Endodermal cell (in vitro differentiated cells): ENCODE data around the gene MT1A. TPM values are rescaled to one million over a fixed set of nuclear protein-coding genes. Genes with fewer than 3 reads are reported as not detected.

Source experiments
- DNase-seq: peaks from one replicate; pipeline ENCODE4 v3.0.0-alpha.2; 2017
- H3K27ac ChIP-seq: 2 replicates; pipeline ENCODE4 v1.5.1; 2013; ENCODE audit warnings: mild to moderate bottlenecking, low read depth, low read length, moderate library complexity
- H3K27me3 ChIP-seq: 2 replicates; pipeline ENCODE4 v1.6.1; 2013; ENCODE audit warnings: mild to moderate bottlenecking, low read length, moderate library complexity; ENCODE audit not compliant: insufficient read depth, control insufficient read depth, poor library complexity, severe bottlenecking
- H3K36me3 ChIP-seq: 2 replicates; pipeline ENCODE4 v1.7.0; 2013; ENCODE audit warnings: mild to moderate bottlenecking, low read length, moderate library complexity; ENCODE audit not compliant: control insufficient read depth, insufficient read depth
- H3K4me1 ChIP-seq: one replicate; pipeline ENCODE4 v1.7.0; 2013; ENCODE audit warnings: low read length; ENCODE audit not compliant: control insufficient read depth, insufficient read depth
- H3K4me3 ChIP-seq: 2 replicates; pipeline ENCODE4 v1.5.1; 2013; ENCODE audit warnings: mild to moderate bottlenecking, low read length, moderate library complexity
- H3K9ac ChIP-seq: 2 replicates; pipeline ENCODE4 v1.6.1; 2013; ENCODE audit warnings: mild to moderate bottlenecking, low read length, moderate library complexity; ENCODE audit not compliant: poor library complexity, severe bottlenecking; ENCODE audit errors: extremely low read depth
- H3K9me3 ChIP-seq: 2 replicates; pipeline ENCODE4 v1.6.1; 2013; ENCODE audit warnings: mild to moderate bottlenecking, low read length, moderate library complexity; ENCODE audit not compliant: control insufficient read depth
- H3K27ac Mint-ChIP-seq: 2 replicates; pipeline ENCODE4 v1.8.0; 2020; ENCODE audit warnings: mixed read lengths
- H3K27me3 Mint-ChIP-seq: 2 replicates; pipeline ENCODE4 v1.8.0; 2021; ENCODE audit warnings: mild to moderate bottlenecking, mixed read lengths; ENCODE audit not compliant: insufficient read depth
- H3K36me3 Mint-ChIP-seq: 2 replicates; pipeline ENCODE4 v1.8.0; 2020; ENCODE audit warnings: low read depth, mixed read lengths
- H3K4me1 Mint-ChIP-seq: 2 replicates; pipeline ENCODE4 v1.8.0; 2020; ENCODE audit warnings: mixed read lengths
- H3K4me3 Mint-ChIP-seq: 2 replicates; pipeline ENCODE4 v1.8.0; 2020; ENCODE audit warnings: mild to moderate bottlenecking, moderate library complexity, mixed read lengths
- H3K9me3 Mint-ChIP-seq: 2 replicates; pipeline ENCODE4 v1.8.0; 2020; ENCODE audit warnings: mild to moderate bottlenecking, mixed read lengths
- WGBS, 2 experiments: methylation state at CpG; one replicate each; pipeline versions ENCODE4 v1.1.5 to v1.1.7; 2013; ENCODE audit warnings: missing lambda C conversion rate in 2 of 2, mixed read lengths in 1 of 2; ENCODE audit not compliant: insufficient coverage in 1 of 2, insufficient read length in 1 of 2; 5-methylcytosine and 5-hydroxymethylcytosine counted together
- total RNA-seq, 2 donors: library from RNA; stranded (reverse); fragmentation: NEBNext Ultra II Directional in 1 of 2; extraction: Animal tissue kit (Norgen Biotek cat#: 25700) in 1 of 2; gene quantifications; 2 replicates in 1 of 2; 3 replicates in 1 of 2; pipeline ENCODE4 v1.2.1, GENCODE V29; 2021
- TF ChIP-seq, protein P1 (sequence below): fragments of 200-600 bp; sonication (generic); conservative IDR thresholded peaks from 2 replicates; pipeline ENCODE4 v1.5.0; 2021; ENCODE audit warnings: antibody characterized with exemption, mild to moderate bottlenecking

Gene MT1A
- total RNA-seq, 2 donors from 2014 or later = not detected

DNA sequence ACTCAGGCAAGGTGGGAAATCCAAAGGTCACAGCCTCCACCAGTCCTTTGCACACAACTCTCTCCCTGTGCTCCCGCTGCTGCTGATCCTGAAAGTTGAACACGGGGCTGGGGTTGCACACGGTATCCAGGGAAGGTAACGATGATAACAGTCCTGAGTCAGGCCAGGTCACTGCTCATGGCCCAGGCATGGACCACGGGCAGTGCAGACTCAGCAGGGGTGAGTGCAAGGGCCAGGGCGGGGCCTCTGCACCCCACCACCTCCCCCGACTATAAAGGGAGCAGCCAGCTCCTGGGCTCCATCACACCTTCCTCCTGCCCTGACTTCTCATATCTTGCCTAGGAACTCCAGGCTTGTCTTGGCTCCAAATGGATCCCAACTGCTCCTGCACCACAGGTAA is 13.1 kb downstream of the MT1A start, which contains the start of gene MT1B:
TSS of gene MT1B (plus strand) at position 301 of the 400 bp plus-strand sequence. CDS start at position 369, 68 bp downstream.
- TF ChIP-seq, protein P1, sequence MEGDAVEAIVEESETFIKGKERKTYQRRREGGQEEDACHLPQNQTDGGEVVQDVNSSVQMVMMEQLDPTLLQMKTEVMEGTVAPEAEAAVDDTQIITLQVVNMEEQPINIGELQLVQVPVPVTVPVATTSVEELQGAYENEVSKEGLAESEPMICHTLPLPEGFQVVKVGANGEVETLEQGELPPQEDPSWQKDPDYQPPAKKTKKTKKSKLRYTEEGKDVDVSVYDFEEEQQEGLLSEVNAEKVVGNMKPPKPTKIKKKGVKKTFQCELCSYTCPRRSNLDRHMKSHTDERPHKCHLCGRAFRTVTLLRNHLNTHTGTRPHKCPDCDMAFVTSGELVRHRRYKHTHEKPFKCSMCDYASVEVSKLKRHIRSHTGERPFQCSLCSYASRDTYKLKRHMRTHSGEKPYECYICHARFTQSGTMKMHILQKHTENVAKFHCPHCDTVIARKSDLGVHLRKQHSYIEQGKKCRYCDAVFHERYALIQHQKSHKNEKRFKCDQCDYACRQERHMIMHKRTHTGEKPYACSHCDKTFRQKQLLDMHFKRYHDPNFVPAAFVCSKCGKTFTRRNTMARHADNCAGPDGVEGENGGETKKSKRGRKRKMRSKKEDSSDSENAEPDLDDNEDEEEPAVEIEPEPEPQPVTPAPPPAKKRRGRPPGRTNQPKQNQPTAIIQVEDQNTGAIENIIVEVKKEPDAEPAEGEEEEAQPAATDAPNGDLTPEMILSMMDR = no peak
- H3K4me3 ChIP-seq = no peak within 1 kb of the TSS
- H3K36me3 ChIP-seq = no peaks in the 10 kb centered on the region
- no peak for DNase-seq
- Mint-ChIP-seq H3K27me3 (peaks cover 85% of the 10 kb centered on the region), H3K36me3 (no peaks in the 10 kb centered on the region), H3K4me1 (no peaks in the 10 kb centered on the region), H3K27ac (no peak within 1 kb of the TSS), H3K4me3 (no peak within 1 kb of the TSS), H3K9me3 (no peaks in the 10 kb centered on the region)
- no peaks in the 10 kb centered on the region for H3K4me1 ChIP-seq
- H3K9ac ChIP-seq = no peak within 1 kb of the TSS
- 82 to 94% methylated on average over 3 to 7 of the region's 7 CpGs for WGBS, 2 experiments
- H3K9me3 ChIP-seq = no peaks in the 10 kb centered on the region
- peaks cover 89% of the 10 kb centered on the region for H3K27me3 ChIP-seq
- H3K27ac ChIP-seq = no peak within 1 kb of the TSS

DNA sequence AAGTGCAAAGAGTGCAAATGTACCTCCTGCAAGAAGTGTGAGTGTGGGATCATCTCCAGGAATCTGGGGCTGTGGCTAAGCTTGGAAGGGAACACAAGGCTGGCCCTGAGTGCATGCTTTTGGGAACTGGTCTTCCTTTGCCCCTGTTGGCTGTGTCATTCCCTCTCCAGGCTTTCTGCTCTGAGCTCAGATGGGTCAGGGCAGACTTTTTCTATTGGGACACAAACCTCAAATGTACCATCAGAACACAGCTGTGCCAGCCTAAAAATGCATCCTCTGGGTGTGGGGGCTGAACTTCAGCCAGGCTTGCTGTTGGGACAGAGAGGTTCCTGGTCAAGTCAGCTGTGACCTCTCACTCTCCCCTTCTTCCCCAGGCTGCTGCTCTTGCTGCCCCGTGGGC is 14.1 kb downstream of the MT1A start:
- H3K27ac ChIP-seq = no peak overlapping the region
- H3K27me3 ChIP-seq = peaks cover 88% of the 10 kb centered on the region
- TF ChIP-seq, protein P1 = no peak
- no peaks in the 10 kb centered on the region for H3K36me3 ChIP-seq
- Mint-ChIP-seq H3K36me3 (no peaks in the 10 kb centered on the region), H3K9me3 (no peaks in the 10 kb centered on the region), H3K27me3 (peaks cover 80% of the 10 kb centered on the region), H3K27ac (no peak overlapping the region), H3K4me3 (no peak overlapping the region), H3K4me1 (no peaks in the 10 kb centered on the region)
- H3K9me3 ChIP-seq = no peaks in the 10 kb centered on the region
- 91% methylated on average over 1 of the region's 1 CpG; no CpG with 5 or more reads in 1 of the 2 experiments for WGBS, 2 experiments
- DNase-seq = no peak
- H3K4me3 ChIP-seq = no peak overlapping the region
- H3K9ac ChIP-seq = no peak overlapping the region
- no peaks in the 10 kb centered on the region for H3K4me1 ChIP-seq

DNA sequence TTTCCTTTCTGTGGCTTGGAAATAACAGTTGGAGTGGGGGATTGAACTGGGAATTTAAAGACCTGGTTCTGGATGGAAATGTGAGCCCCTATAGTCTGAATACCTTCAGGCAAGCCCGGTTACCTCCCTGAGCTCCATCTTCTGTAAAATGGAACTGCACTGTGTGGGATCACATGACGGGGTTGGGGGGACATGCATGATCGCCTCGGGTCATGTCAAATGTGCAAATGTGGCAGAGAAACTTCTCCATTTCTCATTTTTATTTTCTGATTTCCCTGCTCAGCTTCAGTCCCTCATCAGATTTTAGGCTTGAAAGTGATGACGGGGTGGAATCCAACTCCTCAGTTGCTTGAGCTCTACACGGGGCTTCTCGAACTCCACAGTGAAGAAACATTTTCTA is 14.8 kb downstream of the MT1A start:
- H3K27me3 Mint-ChIP-seq = peaks cover 78% of the 10 kb centered on the region
- H3K27me3 ChIP-seq = peaks cover 88% of the 10 kb centered on the region
- H3K27ac Mint-ChIP-seq = no peak overlapping the region
- no peaks in the 10 kb centered on the region for H3K4me1 ChIP-seq
- H3K27ac ChIP-seq = no peak overlapping the region
- no peaks in the 10 kb centered on the region for H3K36me3 ChIP-seq
- peaks cover 4% of the 10 kb centered on the region for H3K4me1 Mint-ChIP-seq
- DNase-seq = no peak
- H3K4me3 Mint-ChIP-seq = no peak overlapping the region
- TF ChIP-seq, protein P1 = no peak
- 89 to 93% methylated on average over 4 to 7 of the region's 7 CpGs for WGBS, 2 experiments
- no peaks in the 10 kb centered on the region for H3K36me3 Mint-ChIP-seq
- no peaks in the 10 kb centered on the region for H3K9me3 Mint-ChIP-seq
- no peak overlapping the region for H3K4me3 ChIP-seq
- H3K9ac ChIP-seq = no peak overlapping the region
- no peaks in the 10 kb centered on the region for H3K9me3 ChIP-seq
